HEK293T (cell line): ENCODE results near the gene L3MBTL4.

ENCODE experiments used
- CTCF ChIA-PET: fragments of 350-600 bp; formaldehyde crosslinking; extraction: SDS; loops from one replicate; lab custom pipeline; 2021; ENCODE audit warnings: antibody characterized with exemption, inconsistent platforms; lab: Yijun Ruan, JAX
- POLR2A ChIA-PET: fragments of 350-600 bp; formaldehyde crosslinking; extraction: SDS; loops from one replicate; lab custom pipeline; 2020; ENCODE audit warnings: antibody characterized with exemption, inconsistent platforms; lab: Yijun Ruan, JAX
- DNase-seq: peaks from one replicate; pipeline ENCODE4 v3.0.0; 2012; ENCODE audit warnings: mixed read lengths; ENCODE audit errors: extremely low spot score
- ARNT ChIP-seq: fragments of 450-650 bp; IDR thresholded peaks from 2 replicates; pipeline ENCODE4 v1.6.1; 2017; ENCODE audit warnings: mild to moderate bottlenecking
- BHLHE40 ChIP-seq: fragments of 450-650 bp; IDR thresholded peaks from 2 replicates; pipeline ENCODE4 v1.6.1; 2016; ENCODE audit warnings: mild to moderate bottlenecking, moderate library complexity, borderline replicate concordance
- CTBP1 ChIP-seq: fragments of 450-650 bp; IDR thresholded peaks from 2 replicates; pipeline ENCODE4 v1.6.1; 2016; ENCODE audit warnings: borderline replicate concordance
- ELF4 ChIP-seq: fragments of 450-650 bp; IDR thresholded peaks from 2 replicates; pipeline ENCODE4 v1.6.1; 2017; ENCODE audit warnings: antibody characterized with exemption
- FOXA1 ChIP-seq: fragments of 450-650 bp; IDR thresholded peaks from 2 replicates; pipeline ENCODE4 v1.6.1; 2016; ENCODE audit warnings: mild to moderate bottlenecking
- FOXK2 ChIP-seq: fragments of 450-650 bp; IDR thresholded peaks from 2 replicates; pipeline ENCODE4 v1.6.1; 2016; ENCODE audit warnings: mild to moderate bottlenecking
- FOXM1 ChIP-seq: fragments of 450-650 bp; IDR thresholded peaks from 2 replicates; pipeline ENCODE4 v1.6.1; 2017; ENCODE audit warnings: mild to moderate bottlenecking, borderline replicate concordance
- HDGF ChIP-seq: fragments of 450-650 bp; IDR thresholded peaks from 2 replicates; pipeline ENCODE4 v1.6.1; 2017; ENCODE audit warnings: antibody characterized with exemption, borderline replicate concordance
- L3MBTL2 ChIP-seq: fragments of 450-650 bp; conservative IDR thresholded peaks from 2 replicates; pipeline ENCODE4 v1.6.1; 2016; ENCODE audit warnings: mild to moderate bottlenecking
- LEF1 ChIP-seq: fragments of 450-650 bp; IDR thresholded peaks from 2 replicates; pipeline ENCODE4 v1.6.1; 2017; ENCODE audit warnings: mild to moderate bottlenecking, borderline replicate concordance
- NFRKB ChIP-seq: fragments of 450-650 bp; IDR thresholded peaks from 2 replicates; pipeline ENCODE4 v1.6.1; 2016; ENCODE audit warnings: mild to moderate bottlenecking, moderate library complexity
- SP1 ChIP-seq: fragments of 450-650 bp; IDR thresholded peaks from 2 replicates; pipeline ENCODE4 v1.6.1; 2017
- SUZ12 ChIP-seq: fragments of 450-650 bp; IDR thresholded peaks from 2 replicates; pipeline ENCODE4 v1.6.1; 2016; ENCODE audit warnings: mild to moderate bottlenecking
- TARDBP ChIP-seq: fragments of 450-650 bp; IDR thresholded peaks from 2 replicates; pipeline ENCODE4 v1.6.1; 2016
- ZNF384 ChIP-seq: fragments of 450-650 bp; IDR thresholded peaks from 2 replicates; pipeline ENCODE4 v1.6.1; 2016
- TF ChIP-seq, protein P1 (sequence below): fragments of 450-650 bp; IDR thresholded peaks from 2 replicates; pipeline ENCODE4 v1.6.1; 2016

The L3MBTL4 gene

DNA sequence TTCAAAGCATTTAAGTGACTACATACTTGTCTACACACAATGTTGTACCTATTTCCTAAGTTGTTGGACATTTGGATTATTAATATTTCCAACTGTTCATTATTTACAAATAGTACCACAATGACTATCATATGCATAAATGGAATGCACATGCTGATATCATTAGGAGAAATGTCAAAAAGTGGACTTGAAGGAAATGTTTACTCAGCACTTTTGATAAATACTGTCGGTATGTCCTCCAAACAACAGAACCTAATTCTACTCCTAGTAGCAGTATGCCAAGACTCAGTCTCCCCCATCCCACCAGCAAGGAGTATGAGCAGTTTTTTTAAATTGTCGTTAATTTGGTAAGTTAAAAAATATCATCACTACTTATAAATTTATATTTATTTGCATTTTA lies 116.8 kb downstream of the L3MBTL4 start:
- POLR2A ChIA-PET: no interaction called here
- CTCF ChIA-PET: no interaction called here
- no peak for TF ChIP-seq BHLHE40
- TF ChIP-seq SP1: no peak
- no peak for TF ChIP-seq ARNT
- TF ChIP-seq HDGF: no peak
- TF ChIP-seq SUZ12: no peak
- no peak for TF ChIP-seq LEF1
- no peak for TF ChIP-seq TARDBP
- TF ChIP-seq CTBP1: no peak
- TF ChIP-seq ZNF384: no peak
- TF ChIP-seq FOXM1: no peak
- no peak for TF ChIP-seq FOXK2
- TF ChIP-seq, protein P1, sequence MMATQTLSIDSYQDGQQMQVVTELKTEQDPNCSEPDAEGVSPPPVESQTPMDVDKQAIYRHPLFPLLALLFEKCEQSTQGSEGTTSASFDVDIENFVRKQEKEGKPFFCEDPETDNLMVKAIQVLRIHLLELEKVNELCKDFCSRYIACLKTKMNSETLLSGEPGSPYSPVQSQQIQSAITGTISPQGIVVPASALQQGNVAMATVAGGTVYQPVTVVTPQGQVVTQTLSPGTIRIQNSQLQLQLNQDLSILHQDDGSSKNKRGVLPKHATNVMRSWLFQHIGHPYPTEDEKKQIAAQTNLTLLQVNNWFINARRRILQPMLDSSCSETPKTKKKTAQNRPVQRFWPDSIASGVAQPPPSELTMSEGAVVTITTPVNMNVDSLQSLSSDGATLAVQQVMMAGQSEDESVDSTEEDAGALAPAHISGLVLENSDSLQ: no peak
- no peak for TF ChIP-seq ELF4
- no peak for TF ChIP-seq NFRKB
- no peak for TF ChIP-seq FOXA1
- TF ChIP-seq L3MBTL2: no peak
- DNase-seq: no peak

DNA sequence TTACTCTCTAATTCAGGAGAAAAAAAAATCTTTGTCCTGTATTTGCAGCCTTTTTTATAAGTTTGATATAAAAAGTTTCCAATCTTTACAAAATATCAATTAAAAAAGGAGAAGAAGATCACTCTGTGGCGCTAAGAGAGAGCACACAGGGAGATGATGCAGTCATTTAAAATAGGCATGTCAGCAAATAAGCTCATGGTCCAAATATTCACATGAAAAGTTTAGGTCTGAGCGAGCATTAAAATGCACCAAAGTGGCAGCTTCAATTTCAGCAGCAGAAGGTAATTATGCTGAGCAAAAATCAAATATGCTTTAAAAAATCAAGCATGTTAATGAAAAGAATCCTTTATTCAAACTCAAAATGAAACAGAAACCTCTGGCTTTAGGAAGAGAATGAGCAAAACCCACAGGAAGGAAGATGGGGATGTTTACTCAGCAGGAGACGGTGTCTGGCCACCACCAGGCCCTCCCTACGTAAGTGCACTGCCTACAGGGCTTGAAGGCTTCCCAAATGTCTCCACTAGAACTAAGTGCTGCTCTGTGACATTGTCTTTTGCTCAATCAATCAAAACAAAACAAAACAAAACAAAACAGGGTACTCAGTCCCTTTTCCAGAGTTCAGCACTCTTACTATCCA lies 120.4 kb downstream of the L3MBTL4 start:
- CTCF ChIA-PET: no interaction called here
- POLR2A ChIA-PET: no interaction called here
- TF ChIP-seq FOXM1 (no peak), FOXA1 (no peak), NFRKB (no peak), BHLHE40 (no peak), HDGF (no peak), TARDBP (no peak), CTBP1 (no peak), SUZ12 (no peak), LEF1 (no peak), FOXK2 (no peak), L3MBTL2 (no peak), ZNF384 (no peak), SP1 (no peak), ELF4 (no peak), ARNT (no peak)
- TF ChIP-seq, protein P1: no peak
- no peak for DNase-seq

DNA sequence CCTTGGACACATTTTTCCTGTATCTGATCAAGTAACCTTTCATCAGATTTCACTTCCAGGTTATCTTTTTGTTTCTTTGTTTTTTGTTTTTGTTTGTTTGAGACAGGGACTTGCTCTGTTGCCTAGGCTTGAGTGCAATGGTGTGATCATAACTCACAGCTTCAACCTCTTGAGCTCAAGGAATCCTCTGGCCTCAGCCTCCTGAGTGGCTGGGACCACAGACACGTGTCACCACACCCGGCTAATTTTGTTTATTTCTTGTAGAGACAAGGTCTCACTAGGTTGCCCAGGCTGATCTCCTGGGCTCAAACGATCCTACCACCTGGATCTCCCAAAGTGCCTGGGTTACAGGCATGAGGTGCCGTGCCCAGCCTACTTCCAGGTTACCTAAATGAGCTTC lies 124.9 kb downstream of the L3MBTL4 start:
- DNase-seq: no peak
- ChIA-PET CTCF (no interaction called here), POLR2A (no interaction called here)
- TF ChIP-seq LEF1 (no peak), SP1 (no peak), SUZ12 (no peak), FOXK2 (no peak), ZNF384 (no peak), BHLHE40 (no peak), ELF4 (no peak), L3MBTL2 (no peak), ARNT (no peak)

GRCh38 chr18:6286585-6286984 lies 128.1 kb downstream of the L3MBTL4 start:
- DNase-seq: no peak
- ChIA-PET POLR2A (no interaction called here), CTCF (no interaction called here)
- TF ChIP-seq FOXM1 (no peak), LEF1 (no peak)

DNA sequence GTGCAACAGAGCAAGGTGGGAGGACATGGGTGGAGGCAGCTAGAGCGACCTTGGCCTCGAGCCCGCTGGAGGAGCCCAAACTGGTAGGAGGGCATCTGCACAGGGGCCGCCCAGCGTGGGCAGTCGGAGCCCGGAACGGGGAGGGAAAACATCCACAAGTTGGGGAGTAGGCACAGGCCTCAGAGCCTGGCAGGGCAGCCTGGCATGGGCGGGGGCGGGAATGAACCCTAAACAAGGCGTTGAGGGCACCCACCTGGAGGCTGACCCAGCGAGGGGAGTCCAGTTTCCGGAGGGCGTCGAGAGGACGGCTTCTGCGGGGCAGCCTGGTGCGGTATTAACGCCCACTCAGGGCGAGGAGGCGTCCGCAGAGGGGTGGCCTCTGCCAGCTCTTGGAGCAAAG lies 129.9 kb downstream of the L3MBTL4 start:
- POLR2A ChIA-PET: no interaction called here
- TF ChIP-seq SP1: no peak
- CTCF ChIA-PET: no interaction called here
- no peak for DNase-seq

GRCh38 chr18:6284300-6284699 lies 130.4 kb downstream of the L3MBTL4 start:
- ChIA-PET CTCF (interaction anchor here (1.5 kb wide), 1 partner anchor 65 kb away, joined by 3 read pairs; no protein-coding TSS in a partner anchor), POLR2A (no interaction called here)
- DNase-seq: no peak
- TF ChIP-seq, protein P1: no peak
- no peak for TF ChIP-seq TARDBP
- no peak for TF ChIP-seq SUZ12
- no peak for TF ChIP-seq LEF1
- TF ChIP-seq FOXA1: no peak

GRCh38 chr18:6281874-6282273 lies 132.8 kb downstream of the L3MBTL4 start:
- CTCF ChIA-PET: no interaction called here
- no peak for DNase-seq

More at GRCh38 chr18:6281874-6282273, 132.8 kb downstream of the L3MBTL4 start:
- POLR2A ChIA-PET: no interaction called here
- no peak for TF ChIP-seq SUZ12
- TF ChIP-seq ZNF384: no peak
- no peak for TF ChIP-seq FOXK2
- TF ChIP-seq FOXM1: no peak
- no peak for TF ChIP-seq NFRKB
- no peak for TF ChIP-seq ELF4
- TF ChIP-seq, protein P1: no peak
- no peak for TF ChIP-seq L3MBTL2
- TF ChIP-seq CTBP1: no peak
- no peak for TF ChIP-seq HDGF
